ENCODE results near the gene SMIM41.

The SMIM41 gene

DNA sequence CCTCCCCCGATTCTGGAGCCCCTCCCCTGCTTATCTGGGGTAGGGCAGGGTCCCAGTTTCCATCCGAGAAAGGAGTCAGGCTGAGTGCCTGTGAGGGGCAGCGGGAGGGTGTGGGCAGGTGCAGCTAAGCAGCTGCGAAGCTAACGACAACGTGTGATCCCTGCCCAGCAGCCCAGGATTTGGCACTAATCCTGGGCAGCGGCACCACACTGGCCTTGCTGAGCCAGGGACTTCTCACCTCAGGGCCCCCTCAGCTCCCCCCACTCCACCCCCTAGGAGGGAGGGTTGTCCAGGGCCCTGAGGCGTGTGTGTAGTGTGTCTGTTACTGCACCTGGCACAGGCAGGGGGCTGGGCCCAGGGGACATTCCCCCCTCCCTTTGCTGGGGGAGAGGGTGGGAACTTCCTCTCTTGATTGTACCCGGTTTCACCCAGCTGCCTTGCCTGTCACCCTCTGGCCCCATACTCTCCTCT is 1.8 kb downstream of the SMIM41 start:
- no peak overlapping the region for H3K4me3 ChIP-seq (ENCODE audit: low read length)
- TF ChIP-seq ZNF274 (IDR thresholded peaks at IDR 0.05; ENCODE audit: low read depth, low read length), result no peak

GRCh38 chr12:52082026-52082668 is 2.6 kb downstream of the SMIM41 start:
- TF ChIP-seq ZNF274 (IDR thresholded peaks at IDR 0.05; ENCODE audit: low read depth, low read length), result no peak
- H3K4me3 ChIP-seq (ENCODE audit: low read length), result no peak overlapping the region

GRCh38 chr12:52082669-52082987 is 3.1 kb downstream of the SMIM41 start:
- TF ChIP-seq ZNF274 (IDR thresholded peaks at IDR 0.05; ENCODE audit: low read depth, low read length), result no peak
- H3K4me3 ChIP-seq (ENCODE audit: low read length), result no peak overlapping the region

DNA sequence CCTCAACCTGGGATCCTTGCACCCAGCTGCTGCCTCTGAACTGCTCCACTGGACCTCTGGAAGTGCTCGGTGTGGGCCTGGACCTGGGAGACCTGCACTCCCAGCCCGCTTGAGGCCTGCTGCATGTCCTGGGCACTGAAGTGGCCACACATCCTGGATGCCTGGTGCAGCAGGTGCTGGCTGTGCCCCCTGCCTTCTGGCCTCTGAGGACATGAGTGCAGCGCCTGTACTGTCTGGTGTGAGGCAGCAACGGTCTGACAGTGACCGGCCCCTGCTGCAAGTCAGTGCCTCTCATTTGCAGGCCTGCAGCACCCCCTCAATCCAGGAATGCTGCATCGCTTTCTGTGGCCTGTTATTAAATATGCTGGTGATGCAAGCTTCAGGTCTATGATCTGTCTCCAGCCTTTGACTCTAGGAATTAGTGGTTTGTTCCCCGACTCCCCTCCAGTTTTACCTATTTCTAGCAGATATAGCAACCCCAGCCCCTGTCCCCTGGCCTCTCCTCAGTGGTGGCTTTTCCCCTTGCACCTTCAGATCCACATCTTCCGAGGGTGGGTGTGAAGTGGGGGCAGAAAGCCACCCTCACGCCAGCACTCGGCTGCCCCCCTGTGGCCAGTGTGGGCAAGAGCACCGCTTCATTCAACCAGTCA is 3.6 kb downstream of the SMIM41 start:
- no peak for TF ChIP-seq ZNF274 (IDR thresholded peaks at IDR 0.05; ENCODE audit: low read depth, low read length)
- H3K4me3 ChIP-seq (ENCODE audit: low read length), result no peak overlapping the region

DNA sequence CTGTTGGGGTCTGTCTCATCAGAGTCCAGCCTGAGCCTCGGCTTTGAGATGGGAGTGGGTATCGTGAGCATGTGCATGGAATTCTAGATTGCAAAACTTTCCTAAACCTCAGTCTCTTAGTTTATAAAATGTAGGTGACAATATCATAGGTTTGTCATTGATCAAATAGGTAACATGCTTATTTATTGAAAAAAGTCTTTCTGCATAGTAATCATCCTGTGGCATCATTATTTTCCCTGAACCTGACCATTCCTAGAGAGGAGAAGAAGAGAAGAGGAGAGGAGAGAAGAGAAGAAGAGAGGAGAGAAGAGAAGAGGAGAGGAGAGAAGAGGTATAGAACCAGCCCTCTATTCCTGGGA is 4.1 kb downstream of the SMIM41 start:
- no peak for TF ChIP-seq ZNF274 (IDR thresholded peaks at IDR 0.05; ENCODE audit: low read depth, low read length)

GRCh38 chr12:52084491-52085231 is 5.2 kb downstream of the SMIM41 start:
- no peak for TF ChIP-seq ZNF274 (IDR thresholded peaks at IDR 0.05; ENCODE audit: low read depth, low read length)
- no peak overlapping the region for H3K4me3 ChIP-seq (ENCODE audit: low read length)

More for the DNA sequence above, 4.1 kb downstream of the SMIM41 start:
- H3K4me3 ChIP-seq (ENCODE audit: low read length), result no peak overlapping the region

DNA sequence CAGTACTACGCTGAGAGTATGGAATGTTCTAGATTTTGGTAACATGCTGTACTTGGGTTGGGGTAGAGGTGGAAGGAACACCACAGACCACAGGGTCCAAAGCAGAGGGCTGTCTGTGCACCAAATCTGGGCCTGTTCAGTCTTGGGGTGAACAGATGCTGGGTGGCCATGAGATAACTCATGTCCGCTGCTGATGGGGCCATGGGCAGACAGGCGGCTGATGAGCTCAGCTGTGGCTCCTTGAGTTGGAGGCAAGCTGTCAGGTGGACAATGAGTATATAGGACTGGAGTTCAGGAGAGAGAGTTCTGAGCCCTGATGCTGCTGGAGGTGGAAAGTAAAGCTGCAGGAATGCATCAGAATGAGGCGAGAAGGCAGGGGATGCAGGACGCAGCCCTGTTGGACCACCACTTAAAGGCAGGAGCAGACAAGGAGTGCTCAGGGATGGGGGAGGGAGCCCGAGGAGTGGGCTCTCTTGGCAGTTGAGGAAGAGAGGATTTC is 6.2 kb downstream of the SMIM41 start:
- H3K4me3 ChIP-seq (ENCODE audit: low read length), result no peak overlapping the region
- no peak for TF ChIP-seq ZNF274 (IDR thresholded peaks at IDR 0.05; ENCODE audit: low read depth, low read length)

DNA sequence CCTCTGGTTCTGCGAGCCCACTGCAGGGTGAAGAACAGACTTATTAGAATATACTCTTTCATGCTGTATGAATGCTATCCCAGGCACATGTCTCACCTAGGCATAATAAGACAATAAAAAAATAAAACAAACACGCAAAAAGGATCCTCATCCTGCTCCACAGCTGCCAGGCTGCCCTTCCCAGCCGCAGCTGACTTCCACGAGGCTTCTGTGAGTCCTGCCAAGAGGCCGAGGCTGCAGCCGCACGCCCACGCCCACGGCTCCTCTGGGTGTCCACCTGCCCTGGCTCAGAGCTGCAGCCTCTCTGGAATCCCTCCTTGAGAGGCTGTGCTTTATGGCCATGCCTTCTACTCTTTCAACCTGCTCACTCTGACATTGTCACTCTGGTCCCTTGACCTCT is 6.9 kb downstream of the SMIM41 start:
- no peak overlapping the region for H3K4me3 ChIP-seq (ENCODE audit: low read length)
- TF ChIP-seq ZNF274 (IDR thresholded peaks at IDR 0.05; ENCODE audit: low read depth, low read length), result no peak

DNA sequence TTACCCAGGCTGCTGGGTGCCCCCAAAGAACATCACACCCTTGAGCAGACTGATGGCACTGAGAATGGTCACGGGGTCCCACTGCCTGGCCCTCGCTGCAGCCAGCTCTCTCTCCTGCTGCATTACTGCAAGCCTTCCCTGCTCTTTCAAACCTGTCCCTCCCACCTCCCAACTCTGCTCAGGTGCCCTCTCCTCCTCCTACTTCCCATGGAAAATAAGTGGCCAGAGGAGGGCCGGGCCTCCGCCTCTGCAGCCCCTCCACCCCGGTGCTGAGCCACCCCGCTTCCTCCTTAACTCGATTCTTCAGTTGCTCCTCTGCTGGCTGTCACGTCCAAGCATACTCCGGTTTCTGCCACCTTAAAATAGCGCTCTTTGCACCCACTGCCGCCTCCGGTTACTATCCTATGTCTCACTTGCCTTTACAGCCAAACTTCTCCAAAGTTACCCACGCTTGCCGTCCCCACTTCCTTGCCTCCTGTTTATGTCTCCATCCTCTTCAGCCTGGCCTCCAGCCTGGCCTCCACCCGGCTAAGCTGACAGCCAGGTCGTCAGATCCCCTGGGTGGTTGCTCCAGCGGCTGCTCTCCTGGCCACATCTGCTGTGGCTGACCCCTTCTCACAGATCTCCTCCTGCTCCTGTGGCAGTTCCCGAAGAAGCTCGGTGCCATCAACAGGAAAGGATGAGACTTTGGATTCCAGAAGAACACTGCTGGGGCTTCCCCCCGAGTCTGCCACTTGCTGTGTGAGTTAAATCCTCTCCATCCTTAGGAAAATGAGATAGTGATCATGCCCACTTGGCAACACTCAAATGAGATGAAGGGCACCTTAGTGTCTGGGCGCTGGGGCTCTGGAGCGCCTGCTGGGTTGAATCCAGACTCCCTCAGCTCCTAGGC is 7.7 kb downstream of the SMIM41 start:
- no peak overlapping the region for H3K4me3 ChIP-seq (ENCODE audit: low read length)
- no peak for TF ChIP-seq ZNF274 (IDR thresholded peaks at IDR 0.05; ENCODE audit: low read depth, low read length)

DNA sequence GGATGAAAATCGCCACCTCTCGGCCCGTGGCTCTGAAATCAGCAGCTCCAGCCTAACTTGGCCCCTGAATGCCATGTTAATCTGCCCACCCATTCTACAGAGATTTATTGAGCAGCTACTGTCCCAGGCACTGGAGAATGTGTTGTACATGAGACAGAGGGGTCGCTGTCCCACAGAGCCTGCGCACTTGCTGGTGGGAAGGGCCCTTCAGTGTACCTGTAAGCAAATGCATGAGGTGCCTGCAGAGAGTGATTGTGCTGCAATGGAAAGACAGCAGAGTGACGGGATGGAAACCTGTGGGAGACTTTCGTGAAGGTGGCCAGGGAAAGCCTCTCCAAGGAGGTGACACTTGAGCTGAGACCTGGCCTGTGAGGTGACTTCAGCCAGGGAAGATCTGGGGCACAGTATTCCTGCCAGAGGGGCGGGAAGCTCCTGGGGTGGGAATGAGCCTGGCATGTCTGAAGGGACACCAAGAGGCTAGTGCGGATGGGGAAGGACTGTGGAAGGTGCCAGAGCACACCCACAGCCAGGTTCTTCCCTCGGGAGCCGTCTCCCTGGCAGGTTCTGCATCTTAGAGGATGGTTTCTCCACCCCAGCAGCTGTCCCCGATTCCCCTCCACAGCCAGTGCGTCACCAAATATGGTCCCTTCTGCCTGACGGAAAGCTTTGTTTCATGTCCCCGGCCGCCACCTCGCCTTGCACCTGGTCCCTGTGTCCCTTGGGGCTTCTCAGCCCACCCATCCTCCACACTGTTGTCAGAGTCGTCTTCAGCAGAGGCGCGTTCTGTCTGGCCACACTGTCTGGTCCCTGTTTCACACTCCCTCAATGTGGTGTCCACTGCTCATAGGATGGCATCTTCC is 8.7 kb downstream of the SMIM41 start:
- TF ChIP-seq ZNF274 (IDR thresholded peaks at IDR 0.05; ENCODE audit: low read depth, low read length), result no peak
- H3K4me3 ChIP-seq (ENCODE audit: low read length), result no peak overlapping the region

DNA sequence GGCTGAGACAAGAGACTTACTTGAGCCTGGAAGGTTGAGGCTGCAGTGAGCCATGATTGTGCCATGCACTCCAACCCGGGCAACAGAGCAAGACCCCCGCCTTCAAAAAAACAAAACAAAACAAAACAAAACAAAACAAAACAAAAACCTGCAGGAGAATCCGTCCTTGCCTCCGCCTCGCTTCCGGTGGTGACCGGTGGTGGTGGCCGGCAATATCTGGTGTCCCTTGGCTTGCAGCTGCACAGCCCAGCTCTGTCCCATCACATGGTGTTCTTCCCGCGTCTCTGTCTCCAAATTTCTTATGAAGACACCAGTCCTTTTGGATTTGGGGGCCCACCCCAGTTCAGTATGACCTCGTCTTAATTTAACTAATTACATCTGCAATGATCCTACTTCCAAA is 10.0 kb downstream of the SMIM41 start:
- H3K4me3 ChIP-seq (ENCODE audit: low read length), result no peak overlapping the region
- TF ChIP-seq ZNF274 (IDR thresholded peaks at IDR 0.05; ENCODE audit: low read depth, low read length), result no peak

- no peak overlapping the region for H3K4me3 ChIP-seq (ENCODE audit: low read length)
- no peak for TF ChIP-seq ZNF274 (IDR thresholded peaks at IDR 0.05; ENCODE audit: low read depth, low read length)
These were observed 10.8 kb downstream of the SMIM41 start for GRCh38 chr12:52090291-52090690.

DNA sequence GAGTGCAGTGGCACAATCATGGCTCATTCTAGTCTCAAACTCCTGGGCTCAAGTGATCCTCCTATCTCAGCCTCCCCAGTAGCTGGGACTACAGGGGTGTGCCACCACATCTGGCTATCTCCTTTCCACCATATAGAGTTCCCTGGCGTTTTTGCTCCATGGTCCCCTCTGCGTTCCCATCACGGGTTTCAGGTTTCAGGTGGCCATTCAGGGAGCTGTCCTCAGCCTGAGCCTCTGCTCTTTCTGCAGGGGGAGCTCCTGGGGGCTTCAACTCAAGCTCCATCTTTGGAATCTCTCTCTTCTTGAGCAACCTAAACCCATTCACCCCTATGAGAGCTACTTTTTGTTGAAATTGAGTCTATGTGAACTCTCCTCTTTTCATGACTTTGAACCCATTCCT is 11.6 kb downstream of the SMIM41 start:
- TF ChIP-seq ZNF274 (IDR thresholded peaks at IDR 0.05; ENCODE audit: low read depth, low read length), result no peak
- no peak overlapping the region for H3K4me3 ChIP-seq (ENCODE audit: low read length)

Data from GM08714 (cell line).